IPS-NIHi7 (cell line): ENCODE results near the gene SH3PXD2B.

Source experiments
- DNase-seq: peaks from one replicate; pipeline ENCODE4 v3.0.0; 2012; ENCODE audit warnings: mixed read lengths; ENCODE audit errors: extremely low spot score

Gene SH3PXD2B

DNA sequence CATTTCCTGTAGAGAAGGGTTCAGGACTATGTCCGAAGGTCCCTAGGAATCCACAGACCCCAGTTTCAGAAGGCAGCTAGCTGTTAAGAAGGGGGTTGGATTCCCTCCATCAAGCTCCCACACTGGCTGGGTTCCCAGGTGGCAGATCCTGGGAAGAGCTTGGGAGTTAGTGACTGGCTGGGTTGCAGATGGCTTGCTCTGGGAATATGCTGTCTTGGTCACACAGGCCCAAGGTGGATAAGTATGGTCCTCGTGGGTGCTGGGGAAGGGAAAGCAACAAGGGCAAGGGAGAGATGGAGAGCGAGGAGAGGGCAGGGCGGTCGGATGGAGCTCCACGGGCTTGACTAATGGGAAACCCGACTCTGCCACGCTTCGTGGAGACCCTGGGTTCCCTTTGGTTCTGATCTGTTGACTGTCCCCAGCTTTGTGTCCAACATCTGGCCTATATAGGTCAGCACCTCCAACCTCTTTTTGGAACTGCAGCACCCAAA is 17.4 kb downstream of the SH3PXD2B start:
- DNase-seq = no peak

DNA sequence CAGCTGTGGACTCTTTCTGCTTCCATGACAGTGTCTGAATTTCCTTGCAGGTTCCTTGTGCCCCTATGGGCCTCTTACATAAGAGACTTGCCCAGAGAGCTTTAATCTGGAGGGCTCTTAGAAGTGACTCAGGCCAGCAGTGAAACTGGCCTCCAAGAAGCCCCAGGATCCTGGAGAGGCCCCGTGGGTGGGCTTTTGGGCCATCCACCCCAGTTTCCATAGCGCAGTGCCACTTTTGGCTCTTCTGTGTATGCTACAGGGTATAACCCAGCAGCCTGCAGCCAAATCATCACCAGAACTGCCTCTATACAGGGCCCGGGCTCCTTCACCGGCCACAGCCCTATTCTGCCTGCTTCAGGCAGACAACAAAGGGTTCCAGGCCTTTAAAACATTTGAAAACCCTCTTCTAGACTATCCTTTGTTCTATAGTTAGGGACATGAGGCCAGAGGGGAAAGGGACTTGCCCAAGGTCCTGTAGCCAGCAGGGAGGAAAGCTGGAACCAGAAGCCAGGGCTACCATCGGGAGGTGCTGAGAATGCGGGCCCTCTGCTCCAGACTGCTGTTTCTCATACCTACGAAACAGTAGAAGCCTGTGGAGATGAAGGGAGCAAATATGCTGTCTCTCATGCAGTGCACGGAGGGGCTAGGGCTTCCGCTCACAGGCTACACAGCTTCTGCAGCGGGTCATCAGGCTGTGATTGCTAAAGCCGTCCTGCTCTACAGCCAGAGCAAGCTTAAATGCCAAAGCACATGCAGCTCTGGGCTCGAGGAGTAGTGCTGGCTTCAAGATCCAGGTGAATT is 18.0 kb downstream of the SH3PXD2B start:
- no peak for DNase-seq

DNA sequence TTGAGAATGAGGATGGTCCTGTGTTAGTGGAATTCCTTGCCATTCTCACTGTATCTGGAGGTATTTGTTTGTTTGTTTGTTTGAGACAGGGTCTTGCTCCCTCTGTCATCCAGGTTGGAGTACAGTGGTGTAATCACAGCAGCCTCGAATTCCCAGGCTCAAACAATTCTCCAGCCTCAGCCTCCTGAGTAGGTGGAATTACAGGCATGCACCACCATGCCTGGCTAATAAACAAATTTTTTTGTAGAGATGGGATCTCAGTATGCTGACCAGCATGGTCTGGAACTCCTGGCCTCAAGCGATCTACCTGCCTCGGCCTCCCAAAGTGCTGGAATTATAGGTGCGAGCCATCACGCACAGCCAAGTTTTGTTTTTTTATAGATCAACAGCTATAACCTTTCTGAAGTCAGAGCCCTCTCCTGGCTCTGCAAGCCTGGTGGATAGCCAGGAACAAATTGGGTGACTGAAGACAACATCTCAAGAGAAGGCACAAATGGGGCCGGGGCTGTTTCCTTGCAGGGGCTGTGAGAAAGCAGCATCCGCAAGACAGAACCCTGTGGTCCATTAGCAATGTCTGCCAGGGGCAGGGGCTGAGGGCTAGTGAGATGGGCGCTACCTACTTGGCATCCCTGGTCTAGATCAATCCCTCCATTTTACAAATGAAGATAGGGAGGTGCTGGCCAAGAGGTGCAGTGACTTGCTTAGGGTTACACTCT is 18.8 kb downstream of the SH3PXD2B start:
- DNase-seq = no peak

DNA sequence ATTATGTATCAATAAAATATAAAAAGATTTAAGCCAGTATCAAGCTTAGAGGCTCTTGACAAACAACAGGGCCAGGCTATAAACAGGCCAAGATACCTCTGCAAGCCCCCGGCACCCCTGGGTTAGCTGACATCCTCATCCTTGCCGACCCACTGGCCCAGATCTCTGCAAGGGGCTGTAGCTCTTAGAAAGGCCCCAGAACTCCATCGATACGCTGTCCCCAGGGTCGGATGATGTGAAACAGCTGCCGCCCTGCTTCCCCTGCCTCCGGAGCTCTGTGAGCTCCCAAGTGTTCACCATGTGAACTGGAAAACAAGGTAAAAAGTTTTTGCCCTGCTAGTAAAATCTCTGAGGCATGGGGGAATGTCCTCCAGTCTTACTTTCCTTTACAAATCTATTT is 20.1 kb downstream of the SH3PXD2B start:
- no peak for DNase-seq

DNA sequence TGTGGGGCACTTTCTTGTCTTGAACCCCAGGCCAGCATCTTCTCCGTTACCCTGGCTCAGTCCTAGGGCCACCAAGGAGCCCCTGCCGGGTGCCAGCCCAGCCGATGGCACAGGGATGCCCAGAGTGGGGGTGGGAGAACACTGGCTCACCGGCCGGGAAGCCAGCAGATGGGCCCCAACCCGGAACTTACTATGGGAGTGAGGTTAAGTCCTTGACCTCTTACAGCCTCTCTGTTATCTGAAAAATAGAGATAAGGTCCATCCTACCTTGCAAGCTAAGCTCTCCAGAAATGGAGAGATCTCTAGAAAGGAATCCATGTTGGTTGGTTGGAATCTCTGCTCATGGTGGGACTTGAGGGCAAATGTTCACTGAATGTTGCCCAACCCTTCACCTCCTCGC is 20.8 kb downstream of the SH3PXD2B start:
- DNase-seq = no peak

DNA sequence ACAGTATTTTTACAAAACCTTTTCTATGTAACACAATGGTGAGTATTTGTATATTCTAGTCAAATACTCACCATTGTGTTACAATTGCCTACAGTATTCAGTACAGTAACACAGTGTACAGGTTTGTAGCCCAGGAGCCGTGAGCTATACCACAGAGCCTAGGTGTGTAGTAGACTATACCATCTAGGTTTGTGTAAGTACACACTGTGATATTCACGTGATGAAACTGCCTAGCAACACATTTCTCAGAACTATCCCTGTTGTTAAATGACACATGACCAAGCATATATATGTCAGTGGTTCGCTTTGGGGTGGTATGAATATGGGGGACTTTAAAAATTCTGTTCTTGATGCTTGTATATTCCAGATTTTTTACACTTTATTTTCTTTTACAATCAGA is 21.3 kb downstream of the SH3PXD2B start:
- DNase-seq = no peak

DNA sequence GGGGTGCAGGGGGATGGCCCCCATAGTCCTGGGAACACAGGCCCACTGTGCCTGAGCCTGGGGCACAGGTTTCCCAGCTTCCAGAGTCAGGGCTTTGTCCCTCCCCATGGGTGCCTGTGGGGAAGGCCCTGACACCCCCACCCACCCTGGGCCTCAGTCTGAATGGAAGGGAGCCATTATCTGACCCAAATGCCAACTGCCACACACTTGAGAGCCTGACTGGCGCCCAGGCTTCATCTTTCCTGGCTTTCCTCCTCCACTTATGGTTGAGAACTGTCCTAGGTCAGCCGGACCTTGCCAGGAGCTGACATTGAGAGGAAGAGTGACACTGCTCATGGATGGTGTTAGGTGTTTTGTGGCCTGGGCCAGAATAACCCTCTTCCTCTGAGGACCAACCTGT is 24.0 kb downstream of the SH3PXD2B start:
- no peak for DNase-seq

DNA sequence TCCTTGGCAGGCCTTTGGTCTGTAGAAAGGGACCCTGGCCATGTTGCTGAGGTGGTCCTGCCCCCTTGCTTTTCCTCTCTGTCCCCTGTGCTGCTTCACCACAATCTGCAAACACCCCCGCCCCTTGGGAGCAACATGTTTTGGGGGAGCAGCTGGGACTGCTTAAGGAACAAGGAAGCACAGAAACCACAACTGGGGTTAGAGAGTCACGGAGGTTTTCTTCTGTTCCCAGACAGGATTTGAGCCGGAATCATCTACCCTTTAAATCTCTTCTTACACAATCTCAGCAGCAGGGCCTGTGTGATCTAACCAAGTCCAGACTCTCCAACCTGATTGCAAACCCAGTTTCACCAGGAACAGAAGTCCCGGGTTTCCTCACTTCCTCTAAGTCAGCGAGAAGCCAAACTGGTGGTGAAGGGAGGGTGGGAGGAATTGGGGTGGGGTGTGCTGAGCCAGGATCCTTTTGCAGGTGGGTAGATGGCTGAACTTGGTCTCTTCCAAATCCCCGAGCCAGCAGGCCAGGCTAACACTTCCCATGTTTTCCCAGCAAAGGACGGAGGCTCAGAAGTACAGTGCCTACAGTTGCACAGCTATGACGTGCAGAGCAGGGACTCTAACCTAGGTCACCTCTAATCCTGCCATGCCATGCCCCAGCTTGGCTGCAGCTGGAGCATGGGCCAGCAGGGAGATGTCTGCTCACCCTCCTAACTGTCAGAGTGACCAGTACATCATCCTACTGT is 25.0 kb downstream of the SH3PXD2B start:
- no peak for DNase-seq

DNA sequence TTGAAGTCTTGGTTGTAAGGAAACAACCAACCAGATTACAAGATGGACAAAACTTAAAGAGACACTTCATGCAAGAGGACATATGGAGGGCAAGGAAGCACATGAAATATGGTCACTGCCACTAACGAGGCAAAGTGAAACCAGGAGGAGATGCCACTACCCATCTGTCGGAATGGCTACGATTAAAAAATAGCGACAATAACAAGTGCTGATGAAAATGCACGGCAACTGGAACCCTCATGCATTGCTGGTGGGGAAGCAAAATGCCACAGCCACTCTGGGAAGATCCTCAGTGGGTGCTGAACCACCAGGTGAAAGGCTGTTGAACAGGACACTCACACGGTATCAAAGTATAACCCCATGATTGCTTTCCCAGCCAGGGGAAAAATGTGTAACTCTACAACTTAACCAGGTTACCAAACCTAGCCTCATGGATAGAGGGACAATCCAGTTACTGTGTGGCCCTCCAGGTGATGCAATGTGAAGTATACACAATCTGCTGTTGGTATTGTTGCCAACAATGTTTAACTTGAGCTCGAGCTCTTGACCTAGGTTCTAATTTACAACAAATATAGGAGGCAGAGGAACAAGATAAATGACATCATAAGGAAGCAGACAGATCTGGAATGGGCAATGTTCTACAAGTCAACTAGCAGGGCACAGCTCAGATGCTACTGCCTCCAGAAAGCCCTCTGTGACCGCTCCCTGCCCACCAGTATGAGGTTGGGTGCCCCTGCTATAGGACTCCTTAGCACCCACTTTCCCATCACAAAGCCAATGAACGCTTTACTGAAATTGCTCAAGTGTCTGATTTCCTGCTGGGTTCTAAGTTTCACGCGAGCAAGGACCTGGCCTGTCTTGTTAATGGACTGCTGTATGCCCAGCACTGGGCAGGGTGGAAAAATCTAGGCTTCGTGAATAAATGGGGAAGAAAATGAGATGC is 25.8 kb downstream of the SH3PXD2B start:
- DNase-seq = no peak

DNA sequence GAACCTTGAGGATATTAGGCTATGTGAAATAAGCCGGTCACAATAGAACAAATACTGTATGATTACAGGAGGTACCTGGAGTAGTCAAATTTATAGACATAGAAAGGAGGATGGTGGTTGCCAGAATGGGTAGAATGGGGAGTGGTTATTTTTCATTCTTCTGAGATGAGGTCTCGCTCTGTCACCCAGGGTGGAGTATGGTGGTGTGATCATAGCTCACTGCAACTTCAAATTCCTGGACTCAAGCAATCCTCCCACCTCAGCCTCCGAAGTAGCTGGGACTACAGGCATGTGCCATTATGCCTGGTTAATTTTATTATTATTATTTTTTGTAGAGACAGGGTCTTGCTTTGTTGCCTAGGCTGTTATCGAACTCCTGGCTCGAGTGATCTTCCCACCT is 27.1 kb downstream of the SH3PXD2B start:
- DNase-seq = no peak

DNA sequence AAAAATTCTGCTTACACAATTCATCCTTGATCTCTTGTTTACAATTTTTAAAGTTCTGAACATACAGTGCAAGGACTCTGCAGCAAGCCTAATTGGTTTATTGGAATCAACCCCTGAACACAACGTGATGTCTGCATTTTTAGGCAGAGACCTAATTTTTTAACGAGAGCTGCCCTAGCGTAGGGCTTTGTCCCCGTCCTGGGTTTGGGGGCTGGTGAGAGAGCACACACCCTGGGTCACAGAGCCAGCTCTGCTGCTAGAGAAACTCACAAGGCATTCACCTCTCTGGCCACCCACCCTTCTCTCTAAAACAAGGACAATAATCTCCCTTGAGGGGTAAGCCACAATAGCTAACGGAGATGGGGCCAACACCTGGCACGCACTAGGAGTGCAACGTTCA is 28.2 kb downstream of the SH3PXD2B start:
- DNase-seq = no peak

DNA sequence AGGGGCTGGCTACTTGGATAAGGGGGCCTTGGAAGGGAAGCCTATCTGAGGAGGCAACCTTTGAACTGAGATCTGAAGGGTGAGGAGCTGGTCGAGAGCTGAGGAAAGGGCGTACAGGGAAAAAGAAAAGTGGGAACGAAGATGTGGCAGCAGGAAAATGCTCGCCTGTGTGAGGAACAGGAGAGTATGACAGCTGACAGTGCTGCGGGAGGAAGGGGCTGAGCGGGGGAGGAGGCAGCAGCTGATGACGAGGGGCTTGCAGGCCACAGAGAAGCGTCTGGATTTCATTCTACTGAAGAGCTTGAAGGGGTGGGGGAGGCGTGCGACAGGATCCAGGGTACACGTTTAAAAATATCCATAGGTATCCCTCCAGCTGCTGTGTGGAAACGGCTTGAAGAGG is 28.9 kb downstream of the SH3PXD2B start:
- DNase-seq = no peak

DNA sequence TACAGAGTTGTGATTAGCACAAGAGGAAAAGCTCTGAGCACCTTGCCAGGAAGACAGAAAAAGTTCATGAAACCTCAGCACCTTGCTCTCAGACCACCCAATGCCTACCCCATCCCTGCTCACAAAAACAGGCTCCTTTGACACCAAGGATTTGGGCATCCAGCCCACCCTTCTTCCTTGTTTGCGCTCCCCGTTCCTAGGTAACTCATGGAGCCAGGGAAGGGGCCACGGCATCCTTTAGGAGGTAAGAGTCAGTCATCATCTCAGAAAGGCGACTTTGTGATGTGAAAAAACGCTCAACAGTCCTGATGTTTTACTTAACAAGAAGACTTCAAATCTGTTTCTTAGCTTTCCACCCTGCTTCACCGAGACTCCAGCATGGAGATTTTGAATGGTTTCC is 29.5 kb downstream of the SH3PXD2B start:
- DNase-seq = no peak

DNA sequence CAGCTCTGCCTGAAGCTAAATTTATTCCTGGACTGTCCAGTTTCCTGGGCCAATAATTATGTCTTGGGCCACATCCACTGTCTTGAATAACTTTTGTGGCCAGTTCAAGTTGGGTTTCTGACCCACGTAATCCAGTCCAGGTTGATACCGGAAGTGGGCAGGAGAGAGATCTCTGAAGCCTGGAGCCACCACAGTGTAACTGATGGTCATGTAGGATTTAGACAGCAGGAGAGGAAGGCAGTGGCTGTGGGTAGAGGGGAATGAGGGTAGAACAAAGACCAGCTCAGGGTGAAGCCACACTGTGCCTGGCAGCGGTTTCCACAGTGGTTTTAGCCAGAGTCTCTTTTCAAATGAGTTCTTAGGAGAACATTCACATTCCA is 30.2 kb downstream of the SH3PXD2B start:
- DNase-seq = no peak

DNA sequence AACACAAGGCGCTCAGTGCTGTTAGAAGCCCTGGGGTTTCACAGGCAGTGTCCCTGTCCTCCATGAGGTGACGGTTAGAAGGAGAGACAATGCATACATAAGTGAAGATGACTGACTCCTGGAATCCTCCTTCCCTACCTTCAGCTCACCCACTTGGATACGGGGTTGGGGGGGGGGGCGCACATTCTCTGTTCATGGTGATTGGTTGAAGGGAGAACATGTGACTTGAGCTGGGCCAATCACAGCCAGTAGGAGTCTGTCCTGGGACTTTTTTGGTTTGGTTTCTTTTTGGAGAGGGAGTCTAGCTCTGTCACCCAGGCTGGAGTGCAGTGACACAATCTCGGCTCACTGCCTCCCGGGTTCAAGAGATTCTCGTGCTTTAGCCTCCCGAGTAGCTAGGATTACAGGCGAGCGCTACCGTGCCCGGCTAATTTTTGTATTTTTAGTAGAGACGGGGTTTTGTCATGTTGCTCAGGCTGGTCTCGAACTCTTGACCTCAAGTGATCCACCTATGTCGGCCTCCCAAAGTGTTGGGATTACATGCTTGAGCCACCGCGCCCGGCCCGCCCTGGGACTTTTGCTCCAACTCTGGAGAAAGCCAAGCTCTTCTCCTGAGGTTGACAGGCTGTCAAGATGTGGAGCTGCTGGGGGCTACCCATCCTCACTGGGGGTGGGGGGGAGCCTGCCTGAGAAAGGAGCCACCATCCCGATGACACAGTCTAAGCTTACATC is 30.8 kb downstream of the SH3PXD2B start:
- peak; percentile 49 for DNase-seq

DNA sequence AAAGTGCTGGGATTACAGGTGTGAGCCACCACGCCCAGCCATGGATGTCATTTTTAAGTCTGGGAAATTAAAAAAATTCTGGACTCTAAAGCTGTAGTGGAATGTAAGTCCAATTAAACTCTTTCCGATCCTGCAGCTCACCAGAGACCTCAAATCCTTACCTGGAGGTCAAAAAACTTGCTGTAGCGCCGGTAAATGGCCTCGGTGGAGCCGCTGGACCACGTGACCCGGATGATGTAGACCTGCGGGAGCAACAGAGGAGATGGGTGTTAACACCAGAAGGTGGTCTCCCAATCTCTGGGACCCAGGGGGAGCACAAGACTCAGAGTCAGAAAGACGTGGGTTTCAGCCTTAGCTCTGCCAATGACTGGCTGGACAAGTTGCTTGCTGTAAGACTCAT is 32.1 kb downstream of the SH3PXD2B start:
- no peak for DNase-seq

DNA sequence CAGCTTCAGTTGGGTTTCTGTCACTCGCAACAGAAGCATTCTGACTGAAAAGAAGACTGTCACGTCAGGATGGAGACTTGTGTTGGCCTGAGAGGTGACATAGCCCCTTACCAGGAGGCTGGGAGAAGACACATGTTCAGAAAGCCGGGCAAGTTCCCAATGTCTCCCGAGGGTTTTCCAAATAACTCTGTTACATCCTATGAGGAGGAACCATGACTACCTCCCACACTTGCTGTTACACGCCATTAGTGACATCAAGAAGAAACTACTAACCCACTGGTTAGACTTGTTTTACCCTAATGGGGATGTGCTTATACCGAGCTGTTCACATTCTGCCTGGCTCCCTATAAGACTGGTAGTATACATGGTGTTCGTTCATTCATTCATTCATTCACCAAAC is 33.3 kb downstream of the SH3PXD2B start:
- no peak for DNase-seq

DNA sequence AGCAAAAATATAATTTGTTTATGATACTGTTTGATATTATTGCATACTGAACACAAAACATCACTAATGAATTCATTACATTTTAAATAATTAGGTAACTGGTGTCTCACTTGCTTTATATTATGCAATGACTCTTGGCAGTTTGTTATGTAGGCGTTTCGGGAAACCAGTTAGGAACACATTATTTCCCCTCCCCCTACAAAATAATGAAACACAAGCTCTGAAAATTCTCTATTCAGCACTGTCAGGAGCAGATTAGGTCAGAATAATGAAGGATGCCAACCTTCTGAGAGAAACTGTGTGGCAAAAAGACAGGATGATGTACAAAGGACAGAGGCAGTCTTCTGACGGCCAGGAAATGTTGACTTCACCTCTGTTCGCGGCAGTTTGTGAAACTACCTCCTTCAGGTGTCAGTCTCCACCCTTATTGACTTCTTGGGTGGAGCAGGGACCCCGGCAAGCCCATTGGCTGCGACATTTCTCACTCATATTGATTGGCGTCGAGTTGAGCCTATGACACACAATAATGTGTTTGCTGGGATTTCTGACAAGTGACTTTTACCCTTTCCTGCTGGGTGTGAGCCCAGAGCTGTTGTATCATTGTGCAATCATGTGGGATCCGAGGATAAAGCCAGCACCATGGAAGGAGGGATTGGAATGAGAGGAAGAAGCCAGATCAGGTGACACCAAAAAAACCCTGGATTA is 33.9 kb downstream of the SH3PXD2B start:
- peak; percentile 69 for DNase-seq

DNA sequence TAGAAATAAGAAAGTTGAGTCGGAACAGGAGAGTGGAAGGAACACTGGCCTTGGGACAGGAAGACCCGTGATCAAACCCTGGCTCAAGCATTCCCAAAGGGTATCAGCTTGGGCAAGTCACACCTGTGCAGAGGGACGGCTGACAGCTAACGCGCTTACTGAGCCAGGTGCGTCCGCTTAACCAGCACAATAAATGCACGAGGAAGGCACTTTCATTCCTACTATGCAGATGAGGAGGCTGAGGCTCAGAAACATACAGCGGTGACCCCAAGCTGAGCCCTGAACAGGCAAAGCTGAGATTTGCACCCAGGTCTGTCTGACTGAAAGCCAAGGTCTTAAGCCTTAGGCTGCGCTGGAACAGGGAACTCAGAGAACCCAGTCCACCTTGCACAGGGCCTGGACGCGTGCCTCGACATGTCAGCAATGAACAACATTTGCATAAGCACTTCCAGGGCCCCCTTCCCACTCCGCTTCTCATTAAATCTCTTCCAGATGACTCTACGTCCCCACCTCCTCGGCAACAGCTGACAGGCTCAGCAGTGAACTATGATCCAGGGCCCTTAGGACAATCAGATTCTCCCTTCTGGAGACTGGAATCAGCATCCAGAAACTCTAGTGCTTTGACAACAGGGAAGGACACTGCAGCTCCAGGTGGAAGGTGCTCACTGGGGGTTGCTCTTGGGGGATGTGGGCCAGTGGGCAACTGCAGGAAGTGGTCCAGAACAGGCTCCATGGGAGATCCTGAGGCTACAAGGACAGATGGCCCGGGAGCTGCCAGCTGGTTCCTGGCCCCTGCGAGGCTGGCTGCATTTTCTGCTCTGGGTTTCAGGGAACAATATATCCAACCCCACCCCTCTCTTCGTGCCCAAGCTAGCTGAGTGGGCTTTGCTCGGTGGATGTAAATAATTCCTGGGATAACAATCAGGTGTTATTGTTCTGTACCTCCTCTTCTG is 35.2 kb downstream of the SH3PXD2B start:
- no peak for DNase-seq
